Measurements from ENCODE around the gene KLHL24. TPM values are rescaled to one million over a fixed set of nuclear protein-coding genes. Genes with fewer than 3 reads are reported as not detected.

KLHL24 gene
- total RNA-seq (2014; rRNA removed) (7.4 and 10.0 TPM in 2 replicates), Bru-seq, nascent RNA (percentile 84 among the genes with signal in this experiment), BruChase-seq, experiment 1, labeled RNA remaining after a 6-hour chase (percentile 72 among the genes with signal in this experiment), BruChase-seq, experiment 2, labeled RNA remaining after a 2-hour chase (percentile 88 among the genes with signal in this experiment)
- long read RNA-seq, full-length matches to known transcripts, result 63 of 141 reads
- long read RNA-seq, partial matches to known transcripts, result 19 of 141 reads
- long read RNA-seq, other reads (novel, unspliced or antisense), result 59 of 141 reads

DNA sequence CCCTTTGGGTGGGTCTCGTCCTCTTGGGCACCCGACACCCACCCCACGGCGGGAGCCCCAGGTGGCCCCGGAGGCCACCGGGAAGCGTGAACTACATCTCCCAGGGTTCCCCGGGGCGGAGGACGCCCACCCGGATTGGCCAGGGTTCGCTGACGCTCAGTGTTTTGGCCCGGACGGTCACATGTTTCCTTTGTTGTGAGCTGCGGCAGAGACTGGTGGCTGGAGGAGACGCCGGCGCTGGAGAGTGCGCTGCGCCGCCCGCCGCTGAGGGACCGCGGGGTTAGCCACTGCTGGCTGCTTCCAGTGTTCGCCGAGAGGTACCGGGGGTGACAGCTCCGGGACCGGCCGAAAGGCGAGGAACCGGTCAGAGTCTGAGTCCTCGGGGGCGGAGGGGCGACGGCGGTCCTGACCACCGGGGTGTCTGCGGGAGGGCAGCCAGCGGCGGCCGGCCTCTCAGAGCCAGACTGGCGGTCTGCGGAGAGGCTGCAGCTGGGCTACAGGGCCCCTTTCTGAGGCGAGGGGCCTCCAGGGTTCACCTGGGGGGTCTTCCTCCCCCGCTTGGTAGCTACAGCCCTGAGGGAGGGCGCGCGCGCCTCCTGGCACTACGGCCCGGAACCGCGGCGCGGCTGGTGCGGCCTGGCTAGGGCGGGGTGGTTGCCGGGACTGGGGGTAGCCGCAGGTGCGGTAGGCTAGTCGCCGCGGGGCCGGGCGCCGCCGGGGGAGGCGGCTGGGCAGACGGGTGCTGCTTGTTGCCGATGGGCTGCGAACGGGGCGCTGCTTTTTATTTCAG, at the start of gene KLHL24:
Gene KLHL24 (plus strand): TSS at position 193 of the 790 bp plus-strand sequence. CDS start 14,734 bp downstream, outside the sequence.
- Histone ChIP-seq H3F3A (ENCODE audit: low read length, unreplicated experiment) (no peaks in the 10 kb centered on the region), H3K4me1 (ENCODE audit: insufficient read depth, low read length) (peaks cover 25% of the 10 kb centered on the region), H3K9me2 (replicated peaks; ENCODE audit: low read length) (no peaks in the 10 kb centered on the region), H2AFZ (ENCODE audit: low read length) (peak within 1 kb of the TSS; percentile 96), H3K27me3 (ENCODE audit: low read length) (no peaks in the 10 kb centered on the region), H3K9ac (ENCODE audit: low read length) (peak within 1 kb of the TSS; percentile 39), H3K79me2 (ENCODE audit: low read length) (peaks cover 8% of the 10 kb centered on the region), H3K36me3 (ENCODE audit: low read depth, low read length) (no peaks in the 10 kb centered on the region), H3K4me2 (ENCODE audit: low read length) (peak within 1 kb of the TSS; percentile 87), H3K4me3 (ENCODE audit: low read length) (peak within 1 kb of the TSS; percentile 75), H3K27ac (ENCODE audit: low read length) (peak within 1 kb of the TSS; percentile 6; the same call in 1 of the 2 replicates), H4K20me1 (ENCODE audit: low read length) (no peaks in the 10 kb centered on the region), H3K9me3 (ENCODE audit: low read length) (no peaks in the 10 kb centered on the region)
- DNase-seq (peak; percentile 93), ATAC-seq (peak; percentile 86)
- BruUV-seq (replicated peaks), result no TSS peak
- no peak for TF ChIP-seq EZH2 (IDR thresholded peaks at IDR 0.05; ENCODE audit: low read length, unreplicated experiment)
- TF ChIP-seq, protein P1, sequence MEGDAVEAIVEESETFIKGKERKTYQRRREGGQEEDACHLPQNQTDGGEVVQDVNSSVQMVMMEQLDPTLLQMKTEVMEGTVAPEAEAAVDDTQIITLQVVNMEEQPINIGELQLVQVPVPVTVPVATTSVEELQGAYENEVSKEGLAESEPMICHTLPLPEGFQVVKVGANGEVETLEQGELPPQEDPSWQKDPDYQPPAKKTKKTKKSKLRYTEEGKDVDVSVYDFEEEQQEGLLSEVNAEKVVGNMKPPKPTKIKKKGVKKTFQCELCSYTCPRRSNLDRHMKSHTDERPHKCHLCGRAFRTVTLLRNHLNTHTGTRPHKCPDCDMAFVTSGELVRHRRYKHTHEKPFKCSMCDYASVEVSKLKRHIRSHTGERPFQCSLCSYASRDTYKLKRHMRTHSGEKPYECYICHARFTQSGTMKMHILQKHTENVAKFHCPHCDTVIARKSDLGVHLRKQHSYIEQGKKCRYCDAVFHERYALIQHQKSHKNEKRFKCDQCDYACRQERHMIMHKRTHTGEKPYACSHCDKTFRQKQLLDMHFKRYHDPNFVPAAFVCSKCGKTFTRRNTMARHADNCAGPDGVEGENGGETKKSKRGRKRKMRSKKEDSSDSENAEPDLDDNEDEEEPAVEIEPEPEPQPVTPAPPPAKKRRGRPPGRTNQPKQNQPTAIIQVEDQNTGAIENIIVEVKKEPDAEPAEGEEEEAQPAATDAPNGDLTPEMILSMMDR (conservative IDR thresholded peaks at IDR 0.05; ENCODE audit: low read depth, low read length), result 0 out of 2 replicates have a peak, but pooled peaks have one; percentile 13
- TF ChIP-seq EZH2phosphoT487 (IDR thresholded peaks at IDR 0.05; ENCODE audit: borderline replicate concordance, low read length), result no peak
- POLR2A ChIA-PET (ENCODE audit: unreplicated experiment), result interaction anchor here (1.1 kb wide), 1 partner anchor 62 kb away, joined by 5 read pairs; the partner anchor contains the start of gene YEATS2
- CTCF ChIA-PET, result interaction anchor here (0.7 kb wide), 1 partner anchor 11 kb away, joined by 3 read pairs; no protein-coding TSS in a partner anchor
- intact Hi-C loops (cut with micrococcal nuclease), result loop anchor here (2.0 to 10.0 kb wide), 3 partner anchors 29 to 171 kb away; no protein-coding TSS in a partner anchor

- H3K27me3 ChIP-seq (ENCODE audit: low read length), result 0 out of 2 replicates have a peak, but pooled peaks cover 3% of the 10 kb centered on the region
- intact Hi-C loops (cut with micrococcal nuclease), result no loop called here
- DNase-seq, result no peak
- H4K20me1 ChIP-seq (ENCODE audit: low read length), result no peaks in the 10 kb centered on the region
- no peak overlapping the region for H3K27ac ChIP-seq (ENCODE audit: low read length)
- H3K9me3 ChIP-seq (ENCODE audit: low read length), result no peaks in the 10 kb centered on the region
- no peaks in the 10 kb centered on the region for H3K9me2 ChIP-seq (replicated peaks; ENCODE audit: low read length)
- no peaks in the 10 kb centered on the region for H3K36me3 ChIP-seq (ENCODE audit: low read depth, low read length)
- no peak for ATAC-seq
- no peaks in the 10 kb centered on the region for H3K79me2 ChIP-seq (ENCODE audit: low read length)
- TF ChIP-seq EZH2phosphoT487 (IDR thresholded peaks at IDR 0.05; ENCODE audit: borderline replicate concordance, low read length) (no peak), EZH2 (IDR thresholded peaks at IDR 0.05; ENCODE audit: low read length, unreplicated experiment) (no peak)
- TF ChIP-seq, protein P1 (conservative IDR thresholded peaks at IDR 0.05; ENCODE audit: low read depth, low read length), result no peak
- H3K4me2 ChIP-seq (ENCODE audit: low read length), result no peak overlapping the region
- ChIA-PET CTCF (no interaction called here), POLR2A (ENCODE audit: unreplicated experiment) (no interaction called here)
- H3K9ac ChIP-seq (ENCODE audit: low read length), result no peak overlapping the region
- H2AFZ ChIP-seq (ENCODE audit: low read length), result no peak overlapping the region
- no peaks in the 10 kb centered on the region for H3K4me1 ChIP-seq (ENCODE audit: insufficient read depth, low read length)
- BruUV-seq (replicated peaks), result no TSS peak
- no peak overlapping the region for H3K4me3 ChIP-seq (ENCODE audit: low read length)
- H3F3A ChIP-seq (ENCODE audit: low read length, unreplicated experiment), result no peaks in the 10 kb centered on the region
These were observed 48.9 kb upstream of the KLHL24 start for GRCh38 chr3:183586477-183586876.

Measured in PC-3 (cell line).